Lung microvascular endothelial cell (primary cell): Measurements from ENCODE around the gene CCDC149. TPM values are rescaled to one million over a fixed set of nuclear protein-coding genes. Genes with fewer than 3 reads are reported as not detected.
A peak's percentile ranks its signal among the peaks of the same experiment; 100 is the strongest.

Source experiments
- DNase-seq, 2 donors: peaks; one replicate each; pipeline versions ENCODE4 v3.0.0 to v3.0.0-alpha.2; 2010; ENCODE audit warnings: low read depth in 2 of 2
- total RNA-seq: library from RNA; depleted of rRNA; stranded (reverse); fragments of >200 nt; gene quantifications from 2 replicates; pipeline ENCODE4 v1.2.1, GENCODE V29; 2014

Gene CCDC149
- total RNA-seq, 1 donor from 2014 or later, result 19.8 TPM

- DNase-seq, result no peak
Measured at GRCh38 chr4:24778464-24779225, 134.2 kb downstream of the CCDC149 start.

GRCh38 chr4:24777536-24778463 lies 135.0 kb downstream of the CCDC149 start:
- no peak for DNase-seq

- DNase-seq, result no peak
Measured at GRCh38 chr4:24775750-24776149, 137.1 kb downstream of the CCDC149 start.

- DNase-seq, result no peak
Measured at GRCh38 chr4:24775032-24775605, 137.7 kb downstream of the CCDC149 start.

GRCh38 chr4:24774452-24774851 lies 138.4 kb downstream of the CCDC149 start:
- no peak for DNase-seq

- DNase-seq, result no peak
Measured at GRCh38 chr4:24772952-24773351, 139.9 kb downstream of the CCDC149 start.

- DNase-seq, result no peak
Measured at GRCh38 chr4:24772061-24772705, 140.7 kb downstream of the CCDC149 start.

- no peak for DNase-seq
Measured at GRCh38 chr4:24771241-24771640, 141.6 kb downstream of the CCDC149 start.

GRCh38 chr4:24770667-24771066 lies 142.2 kb downstream of the CCDC149 start:
- DNase-seq, result no peak

GRCh38 chr4:24770032-24770584 lies 142.7 kb downstream of the CCDC149 start:
- peak; percentile 9 to 70 for DNase-seq

- no peak for DNase-seq
Measured at GRCh38 chr4:24769571-24769970, 143.3 kb downstream of the CCDC149 start.

GRCh38 chr4:24768604-24769003 lies 144.2 kb downstream of the CCDC149 start:
- DNase-seq, result no peak

- DNase-seq, result no peak
Measured at GRCh38 chr4:24768006-24768405, 144.8 kb downstream of the CCDC149 start.

- no peak for DNase-seq
Measured at GRCh38 chr4:24765376-24765988, 147.4 kb downstream of the CCDC149 start.

GRCh38 chr4:24764345-24764744 lies 148.5 kb downstream of the CCDC149 start:
- no peak for DNase-seq

- DNase-seq, result peak in 1 of 2 donors; percentile 3
Measured at GRCh38 chr4:24763631-24764297, 149.1 kb downstream of the CCDC149 start.
